ENCODE data around the gene ACSL6.

The ACSL6 gene

GRCh38 chr5:132016721-132017250 lies 5.3 kb upstream of the ACSL6 start:
- DNase-seq (ENCODE audit: low read depth in 3 of 3), result no peak

- no peak for DNase-seq (ENCODE audit: low read depth in 3 of 3)
Measured at GRCh38 chr5:132013711-132014110, 2.3 kb upstream of the ACSL6 start.

GRCh38 chr5:132013006-132013689 lies 1.7 kb upstream of the ACSL6 start:
- no peak for DNase-seq (ENCODE audit: low read depth in 3 of 3)

- DNase-seq (ENCODE audit: low read depth in 3 of 3), result no peak
Measured at GRCh38 chr5:132012371-132013005, 1.0 kb upstream of the ACSL6 start.

GRCh38 chr5:132010989-132011621 lies 353 bp downstream of the ACSL6 start:
- no peak for DNase-seq (ENCODE audit: low read depth in 3 of 3)

GRCh38 chr5:132010645-132010988 lies 841 bp downstream of the ACSL6 start:
- no peak for DNase-seq (ENCODE audit: low read depth in 3 of 3)

- DNase-seq (ENCODE audit: low read depth in 3 of 3), result no peak
Measured at GRCh38 chr5:132009706-132010405, 1.6 kb downstream of the ACSL6 start.

- DNase-seq (ENCODE audit: low read depth in 3 of 3), result no peak
Measured at GRCh38 chr5:132008961-132009680, 2.3 kb downstream of the ACSL6 start.

GRCh38 chr5:132008163-132008473 lies 3.3 kb downstream of the ACSL6 start:
- no peak for DNase-seq (ENCODE audit: low read depth in 3 of 3)

GRCh38 chr5:132007399-132008162 lies 3.9 kb downstream of the ACSL6 start:
- peak; percentile 53 to 73 (median 66) for DNase-seq (ENCODE audit: low read depth in 3 of 3)

- no peak for DNase-seq (ENCODE audit: low read depth in 3 of 3)
Measured at GRCh38 chr5:132006331-132007120, 4.9 kb downstream of the ACSL6 start.

- DNase-seq (ENCODE audit: low read depth in 3 of 3), result no peak
Measured at GRCh38 chr5:132005591-132005990, 5.9 kb downstream of the ACSL6 start.

- DNase-seq (ENCODE audit: low read depth in 3 of 3), result no peak
Measured at GRCh38 chr5:132003982-132004381, 7.5 kb downstream of the ACSL6 start.

- DNase-seq (ENCODE audit: low read depth in 3 of 3), result no peak
Measured at GRCh38 chr5:132003170-132003744, 8.2 kb downstream of the ACSL6 start.

- DNase-seq (ENCODE audit: low read depth in 3 of 3), result no peak
Measured at GRCh38 chr5:132002757-132003156, 8.7 kb downstream of the ACSL6 start.

GRCh38 chr5:132001647-132002561 lies 9.6 kb downstream of the ACSL6 start:
- no peak for DNase-seq (ENCODE audit: low read depth in 3 of 3)

- no peak for DNase-seq (ENCODE audit: low read depth in 3 of 3)
Measured at GRCh38 chr5:132000677-132001453, 10.6 kb downstream of the ACSL6 start.

- DNase-seq (ENCODE audit: low read depth in 3 of 3), result no peak
Measured at GRCh38 chr5:132000241-132000490, 11.3 kb downstream of the ACSL6 start.

Measured in stimulated activated CD4-positive, alpha-beta T cell treated with anti-CD3 and anti-CD28 coated beads, TNF-alpha, amount 100 ng/mL, for 24 hours (primary cell).